Measurements from ENCODE around the gene RBPJL.

Gene RBPJL

GRCh38 chr20:45306431-45306982 is at the start of gene RBPJL:
Gene RBPJL, plus strand, starts transcription at chr20:45306840. Its CDS starts 83 bp downstream, at chr20:45306923.
- no peak for DNase-seq

- DNase-seq: no peak
These were observed 49.5 kb upstream of the RBPJL start for GRCh38 chr20:45257161-45257560.

GRCh38 chr20:45257711-45258110 is 48.9 kb upstream of the RBPJL start:
- no peak for DNase-seq

- no peak for DNase-seq
These were observed 48.4 kb upstream of the RBPJL start for GRCh38 chr20:45258259-45258658.

- DNase-seq: no peak
These were observed 48.0 kb upstream of the RBPJL start for GRCh38 chr20:45258664-45259063.

- no peak for DNase-seq
These were observed 42.9 kb upstream of the RBPJL start for GRCh38 chr20:45263556-45264266.

GRCh38 chr20:45266977-45267376 is 39.7 kb upstream of the RBPJL start:
- DNase-seq: no peak

GRCh38 chr20:45268531-45268930 is 38.1 kb upstream of the RBPJL start:
- no peak for DNase-seq

- DNase-seq: no peak
These were observed 37.6 kb upstream of the RBPJL start for GRCh38 chr20:45269056-45269455.

- no peak for DNase-seq
These were observed 36.8 kb upstream of the RBPJL start for GRCh38 chr20:45269754-45270270.

GRCh38 chr20:45275338-45275737 is 31.3 kb upstream of the RBPJL start:
- DNase-seq: no peak

- DNase-seq: no peak
These were observed 26.6 kb upstream of the RBPJL start for GRCh38 chr20:45279992-45280391.

GRCh38 chr20:45282700-45283550 is 23.7 kb upstream of the RBPJL start:
- DNase-seq: no peak

GRCh38 chr20:45283551-45284057 is 23.0 kb upstream of the RBPJL start:
- no peak for DNase-seq

GRCh38 chr20:45288376-45288775 is 18.3 kb upstream of the RBPJL start:
- no peak for DNase-seq

GRCh38 chr20:45288860-45289259 is 17.8 kb upstream of the RBPJL start:
- DNase-seq: no peak

GRCh38 chr20:45289942-45290676 is 16.5 kb upstream of the RBPJL start:
- DNase-seq: no peak

GRCh38 chr20:45290677-45291355 is 15.8 kb upstream of the RBPJL start:
- DNase-seq: peak; percentile 46

- no peak for DNase-seq
These were observed 15.1 kb upstream of the RBPJL start for GRCh38 chr20:45291526-45291925.

- no peak for DNase-seq
These were observed 14.3 kb upstream of the RBPJL start for GRCh38 chr20:45292343-45292742.

GRCh38 chr20:45293041-45294002 is 13.3 kb upstream of the RBPJL start:
- DNase-seq: peak; percentile 23

All from amniotic stem cell (primary cell).